ENCODE measurements around the gene SLC2A13.

SLC2A13 gene

DNA sequence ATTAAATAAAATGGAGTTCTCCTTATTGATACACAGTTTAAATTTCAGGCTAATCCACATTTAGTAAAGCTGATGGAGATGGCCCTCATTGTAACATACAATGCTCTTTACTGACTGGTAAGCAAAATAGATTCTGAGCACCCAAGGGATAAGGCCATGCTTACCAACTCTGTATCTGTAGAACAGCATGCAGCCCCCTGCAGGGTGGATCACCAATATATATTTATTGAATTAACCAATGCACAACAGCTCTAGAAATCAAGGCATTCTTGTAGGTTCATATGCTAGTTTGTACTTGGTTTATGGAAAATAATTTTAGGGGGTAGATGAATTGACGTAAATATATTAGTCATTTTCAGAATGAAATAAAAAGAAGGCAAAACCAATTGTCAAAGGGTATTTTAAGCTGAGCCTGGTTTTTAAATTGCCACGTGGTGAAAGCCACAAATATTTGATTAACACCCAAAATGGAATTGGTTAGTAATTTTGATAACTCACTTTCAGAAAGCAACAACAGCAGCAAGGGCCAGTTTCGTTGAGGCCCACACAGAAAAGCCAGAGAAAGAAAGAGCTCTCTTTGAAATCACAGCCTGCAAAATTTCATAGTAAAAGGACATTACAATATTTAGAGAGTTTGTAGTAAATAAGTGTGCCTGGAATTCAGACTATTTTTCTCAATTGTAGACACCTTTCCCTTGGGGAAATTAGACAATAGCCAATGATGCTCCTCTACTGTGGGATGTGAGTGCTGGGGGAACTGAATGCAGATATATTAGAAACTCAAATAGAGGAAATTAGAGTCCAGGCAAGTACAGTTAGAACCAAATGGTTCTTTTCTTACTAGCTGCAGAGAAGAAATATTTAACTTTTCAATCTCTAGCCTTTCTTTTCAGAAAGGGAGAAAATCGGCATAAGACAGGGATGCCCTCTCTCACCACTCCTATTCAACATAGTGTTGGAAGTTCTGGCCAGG lies 270.1 kb downstream of the SLC2A13 start:
- no peak overlapping the region for H3K4me3 ChIP-seq (ENCODE audit: low read depth, low read length)
- TF ChIP-seq, protein P1, sequence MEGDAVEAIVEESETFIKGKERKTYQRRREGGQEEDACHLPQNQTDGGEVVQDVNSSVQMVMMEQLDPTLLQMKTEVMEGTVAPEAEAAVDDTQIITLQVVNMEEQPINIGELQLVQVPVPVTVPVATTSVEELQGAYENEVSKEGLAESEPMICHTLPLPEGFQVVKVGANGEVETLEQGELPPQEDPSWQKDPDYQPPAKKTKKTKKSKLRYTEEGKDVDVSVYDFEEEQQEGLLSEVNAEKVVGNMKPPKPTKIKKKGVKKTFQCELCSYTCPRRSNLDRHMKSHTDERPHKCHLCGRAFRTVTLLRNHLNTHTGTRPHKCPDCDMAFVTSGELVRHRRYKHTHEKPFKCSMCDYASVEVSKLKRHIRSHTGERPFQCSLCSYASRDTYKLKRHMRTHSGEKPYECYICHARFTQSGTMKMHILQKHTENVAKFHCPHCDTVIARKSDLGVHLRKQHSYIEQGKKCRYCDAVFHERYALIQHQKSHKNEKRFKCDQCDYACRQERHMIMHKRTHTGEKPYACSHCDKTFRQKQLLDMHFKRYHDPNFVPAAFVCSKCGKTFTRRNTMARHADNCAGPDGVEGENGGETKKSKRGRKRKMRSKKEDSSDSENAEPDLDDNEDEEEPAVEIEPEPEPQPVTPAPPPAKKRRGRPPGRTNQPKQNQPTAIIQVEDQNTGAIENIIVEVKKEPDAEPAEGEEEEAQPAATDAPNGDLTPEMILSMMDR (IDR thresholded peaks at IDR 0.05; ENCODE audit: low read depth, low read length, missing control alignments), result no peak
- DNase-seq (ENCODE audit: low read depth), result peak; percentile 2

DNA sequence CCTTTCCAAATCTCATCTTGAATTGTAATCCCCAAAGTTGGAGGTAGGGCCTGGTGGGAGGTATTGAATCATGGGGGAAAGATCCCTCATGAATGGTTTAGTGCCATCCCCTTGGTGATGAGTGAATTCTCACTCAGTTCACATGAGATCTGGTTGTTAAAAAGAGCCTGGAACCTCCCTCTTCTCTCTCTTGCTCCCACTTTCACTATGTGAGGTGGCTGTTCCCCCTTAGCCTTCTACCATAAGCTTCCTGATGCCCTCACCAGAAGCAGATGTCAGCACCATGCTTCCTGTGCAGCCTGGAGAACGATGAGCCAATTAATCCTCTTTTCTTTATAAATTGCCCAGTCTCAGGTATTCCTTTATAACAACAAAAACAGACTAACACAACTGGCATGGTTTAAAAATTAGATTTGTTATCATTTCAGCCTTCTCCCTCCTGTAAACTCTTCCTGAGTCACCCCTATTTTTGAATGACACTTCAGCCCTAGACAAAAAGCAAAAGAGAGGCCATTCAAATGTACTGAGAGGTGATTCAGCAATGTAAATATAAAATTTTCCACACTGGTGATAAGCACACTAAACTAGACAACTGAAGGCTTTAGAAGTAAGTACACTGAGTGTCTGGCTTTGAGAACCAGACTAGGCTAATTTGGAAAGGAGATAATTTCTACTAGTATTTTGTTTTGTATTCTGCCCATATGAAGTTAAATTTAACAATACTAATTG lies 274.1 kb downstream of the SLC2A13 start:
- H3K4me3 ChIP-seq (ENCODE audit: low read depth, low read length), result no peak overlapping the region
- no peak for DNase-seq (ENCODE audit: low read depth)
- TF ChIP-seq, protein P1 (IDR thresholded peaks at IDR 0.05; ENCODE audit: low read depth, low read length, missing control alignments), result no peak

DNA sequence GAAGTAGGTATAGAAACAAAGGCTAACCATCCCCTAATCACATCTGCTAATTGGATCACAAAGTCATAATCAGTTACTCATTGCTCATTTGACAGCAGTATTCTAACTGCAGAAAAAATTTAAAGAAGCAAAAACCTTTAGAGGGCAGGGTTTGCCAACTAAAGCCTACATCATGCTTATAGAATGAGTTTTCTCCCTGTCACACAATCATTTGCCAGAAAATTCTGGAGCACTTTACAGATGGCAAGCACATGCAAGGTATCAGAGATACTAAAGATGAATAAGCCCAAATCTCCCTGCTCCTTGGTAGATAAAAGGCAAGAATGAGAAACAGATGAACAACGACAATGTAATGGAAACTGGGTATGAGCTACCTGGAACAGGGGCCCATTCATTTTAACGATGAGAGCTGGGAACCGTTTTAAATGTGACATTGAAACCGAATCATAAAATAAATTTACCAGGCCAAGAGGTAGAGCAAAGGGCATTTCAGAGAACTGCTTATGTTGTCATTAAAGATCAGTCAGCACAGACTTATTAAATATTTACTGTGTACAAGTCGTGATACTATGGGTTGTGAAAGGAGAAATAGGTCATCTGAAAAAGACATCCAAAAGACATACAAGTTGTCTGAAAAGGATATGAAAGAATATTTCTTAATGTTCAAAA lies 274.9 kb downstream of the SLC2A13 start:
- TF ChIP-seq, protein P1 (IDR thresholded peaks at IDR 0.05; ENCODE audit: low read depth, low read length, missing control alignments), result no peak
- no peak for DNase-seq (ENCODE audit: low read depth)
- no peak overlapping the region for H3K4me3 ChIP-seq (ENCODE audit: low read depth, low read length)

DNA sequence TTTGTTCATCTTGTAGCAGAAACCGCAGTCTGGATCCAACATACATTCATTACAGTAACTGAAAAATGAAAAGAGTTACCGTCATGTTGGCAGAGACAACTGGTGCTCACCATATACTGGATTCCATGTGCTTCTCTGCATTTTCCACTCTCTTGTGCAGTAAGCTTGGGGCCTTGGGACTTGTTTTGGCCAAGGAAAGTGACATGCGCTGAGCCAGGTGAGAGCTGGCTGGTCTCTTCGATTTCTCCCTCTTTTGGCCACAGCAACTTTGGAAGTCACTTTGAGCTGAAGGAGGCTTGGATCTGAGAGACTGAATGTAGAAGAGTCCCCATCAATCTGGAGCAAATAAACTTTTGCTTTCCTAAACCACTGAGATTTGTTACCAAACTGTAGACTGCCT lies 275.7 kb downstream of the SLC2A13 start:
- no peak for DNase-seq (ENCODE audit: low read depth)
- no peak overlapping the region for H3K4me3 ChIP-seq (ENCODE audit: low read depth, low read length)
- TF ChIP-seq, protein P1 (IDR thresholded peaks at IDR 0.05; ENCODE audit: low read depth, low read length, missing control alignments), result no peak

DNA sequence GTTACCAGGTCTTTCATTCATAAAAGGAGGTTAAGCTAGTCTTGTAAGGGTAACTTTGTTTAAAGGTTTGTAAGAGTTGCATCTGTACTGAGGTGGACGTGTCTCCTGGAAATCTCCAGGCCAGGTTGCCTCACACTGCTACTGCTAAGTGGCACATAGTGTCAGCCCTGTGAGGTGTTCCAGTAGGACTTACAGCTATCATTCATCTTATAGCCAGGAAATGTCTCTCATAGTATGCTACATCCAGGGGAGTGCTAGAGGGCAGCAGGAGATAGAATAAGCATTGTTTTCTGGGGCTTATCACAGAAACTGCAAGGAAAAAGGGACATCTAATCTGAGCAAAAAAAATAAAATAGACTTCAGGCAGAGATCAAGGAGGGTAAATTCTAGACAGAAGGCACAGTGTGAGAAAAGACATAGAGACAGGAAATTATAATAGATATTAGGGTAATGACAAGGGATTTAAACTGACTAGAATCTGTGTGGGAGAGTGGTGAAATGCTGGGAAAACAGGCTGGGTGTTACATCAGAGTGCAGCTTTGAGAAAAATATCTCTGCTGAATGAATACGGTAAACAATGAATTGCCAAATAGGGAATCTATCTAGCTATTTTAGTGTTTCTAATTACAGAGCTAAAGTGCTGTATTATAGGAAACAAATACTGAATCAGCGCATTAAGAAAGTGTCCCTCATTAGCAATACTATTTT lies 281.2 kb downstream of the SLC2A13 start:
- no peak for DNase-seq (ENCODE audit: low read depth)
- TF ChIP-seq, protein P1 (IDR thresholded peaks at IDR 0.05; ENCODE audit: low read depth, low read length, missing control alignments), result no peak
- H3K4me3 ChIP-seq (ENCODE audit: low read depth, low read length), result no peak overlapping the region

DNA sequence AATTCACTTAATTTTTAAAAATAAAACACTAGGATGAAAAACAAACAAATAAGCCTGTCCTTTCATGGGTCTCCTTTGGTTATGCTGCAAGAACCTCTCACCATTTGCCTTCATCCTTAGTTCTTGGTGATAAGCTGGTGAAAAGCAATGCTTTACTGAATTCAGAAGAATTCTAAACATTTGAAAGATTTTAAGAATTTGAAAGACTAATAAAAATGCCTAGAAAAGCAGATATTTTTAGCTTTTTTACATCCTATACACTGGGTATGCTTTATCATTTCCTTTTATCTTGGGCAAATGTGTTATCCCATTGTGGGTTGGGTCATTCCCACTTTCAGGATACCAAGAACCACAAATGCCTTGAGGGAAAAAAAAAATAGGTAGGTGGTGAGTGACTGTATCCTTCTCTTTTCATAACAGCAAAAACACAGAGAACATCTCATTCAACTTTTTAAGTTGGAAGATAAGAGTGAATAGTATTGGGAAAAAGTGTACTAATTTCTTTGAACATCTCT lies 289.2 kb downstream of the SLC2A13 start:
- TF ChIP-seq, protein P1 (IDR thresholded peaks at IDR 0.05; ENCODE audit: low read depth, low read length, missing control alignments), result no peak
- DNase-seq (ENCODE audit: low read depth), result no peak
- H3K4me3 ChIP-seq (ENCODE audit: low read depth, low read length), result no peak overlapping the region
